ENCODE results near the gene GDPD5.

GDPD5 gene

GRCh38 chr11:75441804-75442132 lies 84.0 kb downstream of the GDPD5 start:
- no peak for DNase-seq

- DNase-seq = no peak
Observed at GRCh38 chr11:75440960-75441803, 84.6 kb downstream of the GDPD5 start.

GRCh38 chr11:75439495-75440120 lies 86.1 kb downstream of the GDPD5 start:
- DNase-seq = no peak

GRCh38 chr11:75439026-75439425 lies 86.7 kb downstream of the GDPD5 start:
- DNase-seq = no peak

- DNase-seq = no peak
Observed at GRCh38 chr11:75437966-75438659, 87.6 kb downstream of the GDPD5 start.

DNA sequence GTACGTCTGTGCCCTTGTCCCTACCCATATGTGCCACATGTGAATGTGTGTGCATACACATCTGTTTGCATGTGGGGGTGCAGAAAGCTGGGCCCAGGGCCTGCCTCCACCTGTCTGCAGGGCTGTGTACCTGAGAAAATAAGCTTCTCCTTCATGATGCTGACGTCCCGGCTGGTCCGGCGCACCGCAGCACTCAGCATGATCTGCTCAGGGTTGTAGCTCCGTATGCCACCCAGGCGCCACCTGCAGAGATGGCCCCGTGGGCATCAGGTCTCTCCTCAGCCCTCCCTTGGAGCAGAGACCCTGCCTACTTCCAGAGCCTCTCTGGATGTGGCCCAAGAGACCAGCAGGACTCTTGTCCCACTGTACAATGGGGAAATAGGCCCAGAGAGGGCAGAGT lies 88.9 kb downstream of the GDPD5 start:
- DNase-seq = no peak

DNA sequence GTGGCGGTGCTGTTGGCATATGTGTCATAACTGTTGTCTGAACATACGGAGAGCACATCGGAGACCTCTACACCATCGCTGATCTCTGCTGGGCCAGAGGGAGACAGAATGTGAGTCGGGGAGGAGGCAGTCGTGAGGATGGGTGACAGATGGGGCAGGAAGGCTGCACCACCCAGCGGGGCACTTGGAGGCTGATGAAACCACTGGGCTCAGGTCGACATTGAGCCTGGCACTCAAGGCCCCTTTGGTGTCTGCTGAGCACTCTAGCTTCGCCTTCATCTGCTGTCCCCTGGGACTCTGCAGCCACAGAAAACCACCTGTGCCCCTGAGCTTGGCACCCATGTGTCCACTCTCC lies 90.2 kb downstream of the GDPD5 start:
- DNase-seq = no peak

DNA sequence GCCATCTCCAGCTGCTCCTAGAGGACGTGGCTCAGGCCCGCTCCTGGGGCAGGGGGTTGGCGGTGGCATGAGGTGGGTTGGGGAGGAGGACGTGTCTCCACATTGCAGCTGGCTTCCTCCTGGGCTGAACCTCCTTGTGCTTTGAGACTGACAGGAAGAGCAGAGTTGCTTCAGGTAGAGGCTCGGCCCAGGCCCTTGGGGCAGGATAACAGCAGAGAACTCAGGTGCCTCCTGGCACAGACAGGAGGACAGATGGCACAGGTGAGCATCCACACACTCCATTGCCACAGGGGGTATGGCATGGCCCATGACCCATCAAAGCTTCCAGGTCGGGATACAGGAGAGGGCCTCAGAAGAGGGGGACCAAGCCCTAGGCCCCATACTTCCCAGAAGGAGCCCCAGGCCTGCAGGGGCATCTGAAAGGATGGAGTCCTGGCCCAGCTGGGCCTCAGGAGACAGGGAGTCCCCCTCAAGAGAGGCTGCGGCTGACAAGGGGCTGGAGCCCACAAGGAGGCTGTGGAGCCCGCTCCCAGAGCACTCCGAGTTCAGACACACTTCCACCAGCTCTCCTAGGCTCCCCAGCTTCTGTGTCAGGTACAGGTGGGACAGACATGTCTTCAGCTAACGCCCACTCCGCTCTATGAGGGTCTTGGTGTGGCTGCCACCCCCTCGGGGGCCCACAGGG lies 90.7 kb downstream of the GDPD5 start:
- DNase-seq = no peak

- no peak for DNase-seq
Observed at GRCh38 chr11:75434051-75434450, 91.7 kb downstream of the GDPD5 start.

- DNase-seq = no peak
Observed at GRCh38 chr11:75433443-75433842, 92.3 kb downstream of the GDPD5 start.

- DNase-seq = no peak
Observed at GRCh38 chr11:75432911-75433321, 92.8 kb downstream of the GDPD5 start, which contains the start of gene KLHL35. Gene KLHL35 (minus strand): TSS chr11:75433203. CDS start chr11:75430629, 2,574 bp downstream.

- no peak for DNase-seq
Observed at GRCh38 chr11:75431533-75432525, 93.9 kb downstream of the GDPD5 start.

GRCh38 chr11:75430714-75431532 lies 94.8 kb downstream of the GDPD5 start:
- peak in 1 of 2 experiments; percentile 28 for DNase-seq

DNA sequence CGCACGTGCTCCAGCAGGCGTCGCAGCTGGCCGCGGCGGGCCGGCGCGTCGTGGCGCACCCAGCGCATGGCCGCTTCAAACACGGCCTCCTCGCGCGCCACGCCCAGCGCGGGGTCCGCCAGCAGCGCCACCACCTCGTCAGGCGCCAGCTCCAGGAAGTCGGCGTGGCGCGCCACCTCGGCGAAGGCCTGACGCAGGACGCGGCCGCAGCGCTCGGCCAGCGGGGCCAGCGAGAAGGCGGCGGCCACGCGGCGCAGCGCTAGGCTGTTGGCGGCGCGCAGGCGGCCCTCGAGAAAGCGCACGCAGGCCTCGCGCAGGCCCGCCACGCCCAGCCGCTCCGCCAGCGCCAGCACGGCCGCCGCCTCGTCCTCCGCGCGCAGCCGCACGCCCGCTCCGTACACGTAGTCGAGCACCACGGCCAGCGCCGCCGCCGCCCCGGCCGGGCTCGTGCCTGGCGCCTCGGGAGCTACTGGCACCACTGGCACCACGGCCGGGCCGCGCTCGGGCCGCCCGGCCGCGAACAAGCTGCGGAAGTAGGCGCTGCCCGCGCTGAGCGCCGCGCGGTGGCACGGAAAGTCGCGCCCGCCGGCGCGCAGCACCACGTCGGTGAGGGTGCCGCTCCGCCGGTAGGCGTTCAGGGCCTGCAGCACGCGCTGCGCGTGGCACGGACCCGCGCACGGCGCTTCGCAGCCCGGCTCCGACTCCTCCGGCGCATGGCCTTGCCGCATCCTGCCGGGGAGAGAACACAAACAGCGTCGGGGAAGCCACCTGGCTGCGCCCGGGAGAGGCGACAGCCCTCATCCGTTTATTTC lies 95.6 kb downstream of the GDPD5 start:
- peak; percentile 55 to 60 for DNase-seq

- no peak for DNase-seq
Observed at GRCh38 chr11:75429641-75429901, 96.2 kb downstream of the GDPD5 start.

GRCh38 chr11:75428989-75429640 lies 96.6 kb downstream of the GDPD5 start:
- no peak for DNase-seq

GRCh38 chr11:75428281-75428724 lies 97.4 kb downstream of the GDPD5 start:
- no peak for DNase-seq

GRCh38 chr11:75427181-75427580 lies 98.6 kb downstream of the GDPD5 start:
- no peak for DNase-seq

GRCh38 chr11:75426720-75427086 lies 99.0 kb downstream of the GDPD5 start:
- DNase-seq = no peak

- DNase-seq = no peak
Observed at GRCh38 chr11:75425422-75425821, 100.3 kb downstream of the GDPD5 start.

All from Kasumi-1 (cell line).